GM19438 (cell line): ENCODE results near the gene CENPO.
"Not testable (repeated sequence)": the region's sequence is repeated elsewhere in the genome, so short reads cannot be mapped to it uniquely, and the experiment has no call there.

Experiments used
- ATAC-seq: cut with Tn5 transposase; IDR thresholded peaks from one replicate; pipeline ENCODE4 v1.9.1; 2021; ENCODE audit warnings: low read depth; ENCODE audit not compliant: unreplicated experiment

CENPO gene

GRCh38 chr2:24822049-24822706 lies 29.0 kb downstream of the CENPO start:
- no peak for ATAC-seq

- ATAC-seq = no peak
Observed at GRCh38 chr2:24824071-24824588, 30.9 kb downstream of the CENPO start.

GRCh38 chr2:24824966-24825882 lies 32.0 kb downstream of the CENPO start:
- no peak for ATAC-seq

GRCh38 chr2:24825883-24826772 lies 32.9 kb downstream of the CENPO start:
- ATAC-seq = no peak

GRCh38 chr2:24826773-24827145 lies 33.5 kb downstream of the CENPO start:
- no peak for ATAC-seq

GRCh38 chr2:24827321-24828237 lies 34.4 kb downstream of the CENPO start:
- ATAC-seq = peak; percentile 64

- no peak for ATAC-seq
Observed at GRCh38 chr2:24828238-24828996, 35.2 kb downstream of the CENPO start.

- no peak for ATAC-seq
Observed at GRCh38 chr2:24830351-24830750, 37.1 kb downstream of the CENPO start.

GRCh38 chr2:24830786-24831185 lies 37.6 kb downstream of the CENPO start:
- no peak for ATAC-seq

GRCh38 chr2:24831221-24832072 lies 38.2 kb downstream of the CENPO start:
- ATAC-seq = no peak

GRCh38 chr2:24832073-24832461 lies 38.8 kb downstream of the CENPO start:
- ATAC-seq = no peak

GRCh38 chr2:24832521-24832920 lies 39.3 kb downstream of the CENPO start:
- no peak for ATAC-seq

- no peak for ATAC-seq
Observed at GRCh38 chr2:24832931-24833701, 39.9 kb downstream of the CENPO start.

- ATAC-seq = no peak
Observed at GRCh38 chr2:24833821-24834732, 40.9 kb downstream of the CENPO start.

GRCh38 chr2:24834733-24835395 lies 41.6 kb downstream of the CENPO start:
- no peak for ATAC-seq

- not testable (repeated sequence) for ATAC-seq
Observed at GRCh38 chr2:24835411-24835810, 42.2 kb downstream of the CENPO start.
